Renal cortex interstitium (tissue), 11 donors: ENCODE measurements around the gene FLNA. TPM values are rescaled to one million over a fixed set of nuclear protein-coding genes. Genes with fewer than 3 reads are reported as not detected.
"Not testable (repeated sequence)": the region's sequence is repeated elsewhere in the genome, so short reads cannot be mapped to it uniquely, and the experiment has no call there.

Source experiments
- DNase-seq, 11 donors: peaks; one replicate each; pipeline ENCODE4 v3.0.0-alpha.2; 2013; ENCODE audit warnings: low read depth in 9 of 11, low spot score in 4 of 11; ENCODE audit errors: extremely low read depth in 1 of 11
- polyA plus RNA-seq, 3 donors: library from polyadenylated mRNA; unstranded; fragments of 120-200 nt; gene quantifications; one replicate each; pipeline ENCODE4 v1.2.1, GENCODE V29; 2013; ENCODE audit not compliant: insufficient read length in 3 of 3

Gene FLNA
- polyA plus RNA-seq, 3 donors = 412 to 595 (median 545) TPM

- no peak for DNase-seq
Observed at GRCh38 chrX:154352466-154352865, 22.0 kb downstream of the FLNA start.

GRCh38 chrX:154352012-154352401, 22.4 kb downstream of the FLNA start:
- DNase-seq = no peak

GRCh38 chrX:154351183-154352011, 23.0 kb downstream of the FLNA start:
- no peak for DNase-seq

- DNase-seq = no peak
Observed at GRCh38 chrX:154350429-154351182, 23.8 kb downstream of the FLNA start.

- DNase-seq = no peak
Observed at GRCh38 chrX:154349979-154350378, 24.5 kb downstream of the FLNA start.

GRCh38 chrX:154349359-154349935, 25.0 kb downstream of the FLNA start:
- no peak for DNase-seq

- DNase-seq = no peak
Observed at GRCh38 chrX:154348646-154349358, 25.6 kb downstream of the FLNA start.

- DNase-seq = no peak
Observed at GRCh38 chrX:154348114-154348531, 26.3 kb downstream of the FLNA start.

- DNase-seq = not testable (repeated sequence)
Observed at GRCh38 chrX:154343620-154344019, 30.8 kb downstream of the FLNA start.

- DNase-seq = not testable (repeated sequence)
Observed at GRCh38 chrX:154343063-154343462, 31.4 kb downstream of the FLNA start.

GRCh38 chrX:154341399-154342298, 32.8 kb downstream of the FLNA start:
- not testable (repeated sequence) for DNase-seq

- DNase-seq = no peak
Observed at GRCh38 chrX:154334496-154334895, 39.9 kb downstream of the FLNA start.

GRCh38 chrX:154333837-154334271, 40.6 kb downstream of the FLNA start:
- no peak for DNase-seq

GRCh38 chrX:154333116-154333515, 41.3 kb downstream of the FLNA start:
- no peak for DNase-seq

GRCh38 chrX:154332561-154332960, 41.9 kb downstream of the FLNA start:
- no peak for DNase-seq

GRCh38 chrX:154329294-154329693, 45.1 kb downstream of the FLNA start:
- no peak for DNase-seq

GRCh38 chrX:154328646-154329045, 45.8 kb downstream of the FLNA start:
- DNase-seq = no peak

GRCh38 chrX:154327038-154327820, 47.2 kb downstream of the FLNA start:
- DNase-seq = no peak
